Stimulated activated CD4-positive, alpha-beta T cell treated with anti-CD3 and anti-CD28 coated beads, Interleukin-15, amount 100 ng/mL, for 48 hours (primary cell): ENCODE results near the gene RBM20.

Experiments used
- DNase-seq, 2 donors: peaks; one replicate each; pipeline ENCODE4 v3.0.0-alpha.2; 2020; ENCODE audit warnings: low read depth in 2 of 2

Gene RBM20

GRCh38 chr10:110737886-110738634, 93.9 kb downstream of the RBM20 start:
- DNase-seq: no peak

GRCh38 chr10:110739811-110740271, 95.7 kb downstream of the RBM20 start:
- DNase-seq: peak in 1 of 2 donors; percentile 22

- no peak for DNase-seq
These were observed 98.7 kb downstream of the RBM20 start for GRCh38 chr10:110742801-110743200.

- DNase-seq: no peak
These were observed 100.6 kb downstream of the RBM20 start for GRCh38 chr10:110744782-110745181.

GRCh38 chr10:110746254-110746826, 102.2 kb downstream of the RBM20 start:
- peak in 1 of 2 donors; percentile 22 for DNase-seq

GRCh38 chr10:110746969-110747608, 103.0 kb downstream of the RBM20 start:
- DNase-seq: no peak

GRCh38 chr10:110747609-110748464, 103.7 kb downstream of the RBM20 start:
- no peak for DNase-seq

GRCh38 chr10:110748970-110749369, 104.8 kb downstream of the RBM20 start:
- DNase-seq: no peak

- DNase-seq: no peak
These were observed 106.8 kb downstream of the RBM20 start for GRCh38 chr10:110750931-110751330.

GRCh38 chr10:110751850-110752249, 107.7 kb downstream of the RBM20 start:
- no peak for DNase-seq

GRCh38 chr10:110753462-110753861, 109.3 kb downstream of the RBM20 start:
- DNase-seq: no peak

- DNase-seq: no peak
These were observed 110.4 kb downstream of the RBM20 start for GRCh38 chr10:110754375-110755105.

GRCh38 chr10:110755781-110756180, 111.6 kb downstream of the RBM20 start:
- no peak for DNase-seq

- no peak for DNase-seq
These were observed 112.7 kb downstream of the RBM20 start for GRCh38 chr10:110756876-110757275.

GRCh38 chr10:110757586-110757985, 113.5 kb downstream of the RBM20 start:
- DNase-seq: no peak

- no peak for DNase-seq
These were observed 114.1 kb downstream of the RBM20 start for GRCh38 chr10:110758128-110758765.

GRCh38 chr10:110758898-110759297, 114.8 kb downstream of the RBM20 start:
- no peak for DNase-seq

- DNase-seq: no peak
These were observed 115.4 kb downstream of the RBM20 start for GRCh38 chr10:110759523-110759922.

GRCh38 chr10:110762109-110762848, 118.1 kb downstream of the RBM20 start:
- DNase-seq: no peak

GRCh38 chr10:110762849-110763211, 118.7 kb downstream of the RBM20 start:
- DNase-seq: no peak
